Mononuclear cell (primary cell): Measurements from ENCODE around the gene TIMELESS. TPM values are rescaled to one million over a fixed set of nuclear protein-coding genes. Genes with fewer than 3 reads are reported as not detected.

Experiments
- total RNA-seq: library from RNA; depleted of rRNA; stranded (reverse); fragments of >200 nt; gene quantifications from one replicate; pipeline ENCODE4 v1.2.3, GENCODE V29; 2012

TIMELESS gene
- total RNA-seq, 1 donor: 1.3 TPM

Other genes starting within 250 kb of the TIMELESS start
- gene RNF41, start 227.5 kb downstream of the TIMELESS start, total RNA-seq: 34.3 TPM
- 8.9 TPM for gene NABP2, start 225.1 kb downstream of the TIMELESS start, total RNA-seq
- not detected for gene SLC39A5, start 219.4 kb downstream of the TIMELESS start, total RNA-seq
- 8.4 TPM for gene ANKRD52, start 191.0 kb downstream of the TIMELESS start, total RNA-seq
- gene COQ10A, start 182.5 kb downstream of the TIMELESS start, total RNA-seq: 14.8 TPM
- 148 TPM for gene CS, start 149.1 kb downstream of the TIMELESS start, total RNA-seq
- gene CNPY2, start 133.4 kb downstream of the TIMELESS start, total RNA-seq: 22.6 TPM
- gene PAN2, start 115.4 kb downstream of the TIMELESS start, total RNA-seq: 39.8 TPM
- gene IL23A, start 110.5 kb downstream of the TIMELESS start, total RNA-seq: 23.5 TPM
- 95.2 TPM for gene STAT2, start 89.3 kb downstream of the TIMELESS start, total RNA-seq
- not detected for gene APOF, start 86.6 kb downstream of the TIMELESS start, total RNA-seq
- gene MIP, start 5.2 kb upstream of the TIMELESS start, total RNA-seq: not detected
- gene SPRYD4, start 19.2 kb upstream of the TIMELESS start, total RNA-seq: 2.9 TPM
- 1.2 TPM for gene GLS2, start 38.7 kb upstream of the TIMELESS start, total RNA-seq
- 1.5 TPM for gene RBMS2, start 72.4 kb upstream of the TIMELESS start, total RNA-seq
- gene BAZ2A, start 180.9 kb upstream of the TIMELESS start, total RNA-seq: 156 TPM
- 253 TPM for gene ATP5F1B, start 196.6 kb upstream of the TIMELESS start, total RNA-seq
- 78.4 TPM for gene PTGES3, start 238.9 kb upstream of the TIMELESS start, total RNA-seq